Tibial nerve (tissue), 4 donors: ENCODE measurements around the gene TMEFF1.

Experiments
- EP300 ChIP-seq, 2 donors: sonication (generic); formaldehyde crosslinking; IDR thresholded peaks; one replicate each; pipeline ENCODE4 v1.6.1; 2017; ENCODE audit warnings: antibody characterized with exemption in 2 of 2, mild to moderate bottlenecking in 1 of 2
- POLR2A ChIP-seq, 2 donors: fragments of 450-650 bp; IDR thresholded peaks; one replicate each; pipeline ENCODE4 v1.6.1; 2017; ENCODE audit warnings: antibody characterized with exemption in 2 of 2, mild to moderate bottlenecking in 2 of 2, moderate library complexity in 2 of 2
- TF ChIP-seq, protein P1 (sequence below), 5 experiments: fragments of 200-600 bp in 3 of 5; fragments of 450-650 bp in 2 of 5; sonication (generic) in 3 of 5; IDR thresholded peaks; one replicate each; pipeline ENCODE4 v1.5.1; 2016 to 2019; ENCODE audit warnings: antibody characterized with exemption in 5 of 5, mild to moderate bottlenecking in 3 of 5, moderate library complexity in 2 of 5

DNA sequence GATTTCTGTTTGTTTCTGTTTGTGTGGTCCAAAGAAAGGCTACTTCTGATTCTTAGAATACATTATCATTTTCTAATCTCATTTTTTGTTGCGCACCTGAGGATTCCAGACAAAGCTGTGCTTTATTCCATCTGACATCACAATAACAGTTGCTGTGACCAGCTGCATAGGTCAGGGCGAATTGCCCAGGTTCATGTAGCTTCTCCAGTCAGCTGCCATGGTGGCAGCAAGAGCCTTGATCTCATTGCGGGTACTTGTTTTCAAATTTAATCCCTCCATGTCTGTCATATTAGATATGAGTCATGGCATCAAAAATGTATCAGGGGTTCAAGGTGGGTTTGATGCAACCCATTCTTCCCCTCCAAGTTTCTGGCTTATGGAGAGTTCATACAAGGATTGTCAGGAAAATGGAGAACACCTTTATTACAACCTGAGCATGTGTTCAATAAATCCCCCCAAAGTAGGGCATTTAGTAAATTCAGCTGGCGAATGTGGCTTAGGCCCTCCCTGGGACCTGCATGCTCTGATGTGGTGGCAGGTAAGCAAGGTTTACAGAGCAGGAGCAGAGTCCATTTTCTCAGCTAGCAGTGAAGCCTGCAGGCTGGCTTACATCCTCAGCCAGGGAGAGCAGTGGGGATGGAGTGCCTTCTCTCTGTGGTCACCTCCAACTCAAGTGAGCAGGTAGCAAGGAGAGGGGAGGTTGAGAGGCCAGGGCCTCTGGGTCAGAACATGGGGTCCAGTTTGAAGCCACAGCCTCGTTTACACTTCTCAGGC, 118.9 kb downstream of the TMEFF1 start:
- TF ChIP-seq, protein P1, sequence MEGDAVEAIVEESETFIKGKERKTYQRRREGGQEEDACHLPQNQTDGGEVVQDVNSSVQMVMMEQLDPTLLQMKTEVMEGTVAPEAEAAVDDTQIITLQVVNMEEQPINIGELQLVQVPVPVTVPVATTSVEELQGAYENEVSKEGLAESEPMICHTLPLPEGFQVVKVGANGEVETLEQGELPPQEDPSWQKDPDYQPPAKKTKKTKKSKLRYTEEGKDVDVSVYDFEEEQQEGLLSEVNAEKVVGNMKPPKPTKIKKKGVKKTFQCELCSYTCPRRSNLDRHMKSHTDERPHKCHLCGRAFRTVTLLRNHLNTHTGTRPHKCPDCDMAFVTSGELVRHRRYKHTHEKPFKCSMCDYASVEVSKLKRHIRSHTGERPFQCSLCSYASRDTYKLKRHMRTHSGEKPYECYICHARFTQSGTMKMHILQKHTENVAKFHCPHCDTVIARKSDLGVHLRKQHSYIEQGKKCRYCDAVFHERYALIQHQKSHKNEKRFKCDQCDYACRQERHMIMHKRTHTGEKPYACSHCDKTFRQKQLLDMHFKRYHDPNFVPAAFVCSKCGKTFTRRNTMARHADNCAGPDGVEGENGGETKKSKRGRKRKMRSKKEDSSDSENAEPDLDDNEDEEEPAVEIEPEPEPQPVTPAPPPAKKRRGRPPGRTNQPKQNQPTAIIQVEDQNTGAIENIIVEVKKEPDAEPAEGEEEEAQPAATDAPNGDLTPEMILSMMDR (IDR thresholded peaks at IDR 0.05), result no peak
- TF ChIP-seq EP300 (IDR thresholded peaks at IDR 0.05), result no peak
- TF ChIP-seq POLR2A (IDR thresholded peaks at IDR 0.05), result no peak
